HCT116 (cell line): ENCODE data around the gene MMP23B. TPM values are rescaled to one million over a fixed set of nuclear protein-coding genes. Genes with fewer than 3 reads are reported as not detected.

ENCODE experiments used
- ATAC-seq: fragments of 200-7000 bp; cut with Tn5 transposase; 2 replicates; pipeline ENCODE4 v1.9.1; 2020; ENCODE audit warnings: mild to moderate bottlenecking, moderate library complexity
- BruUV-seq: library from RNA; stranded (reverse); fragments of 400-500 nt; replicated peaks from 2 replicates; lab custom pipeline; 2021; lab: Mats Ljungman, UMichigan
- CTCF ChIA-PET: fragments of 300-600 bp; sonication (Branson Sonifier 250); formaldehyde crosslinking; loops from one replicate; lab custom pipeline; 2021; ENCODE audit warnings: antibody characterized with exemption; lab: Charles Lee
- POLR2A ChIA-PET: fragments of 300-600, 350-600 bp; sonication (Branson Sonifier 250); formaldehyde crosslinking; loops from one replicate; lab custom pipeline; 2021; ENCODE audit warnings: antibody characterized with exemption; lab: Charles Lee
- RAD21 ChIA-PET, 2 experiments: fragments of 300-600 bp; sonication (Branson Sonifier 250); formaldehyde crosslinking; loops; one replicate each; lab custom pipeline; 2023; ENCODE audit warnings: low total read pairs in 2 of 2; ENCODE audit not compliant: uncharacterized antibody in 2 of 2, unreplicated experiment in 2 of 2, low non-redundant PET in 1 of 2; lab: Charles Lee
- DNase-seq: peaks from one replicate; pipeline ENCODE4 v3.0.0-alpha.2; 2010; ENCODE audit warnings: low read depth, low spot score
- H2AFZ ChIP-seq: fragments of 200-600 bp; shearing (Covaris generic), sonication (generic); 2 replicates; pipeline ENCODE4 v1.6.1; 2017; ENCODE audit warnings: low read depth, mixed run types, mixed read lengths, antibody characterized with exemption, low read length; ENCODE audit not compliant: poor library complexity, severe bottlenecking
- H3K27ac ChIP-seq: 2 replicates; pipeline ENCODE4 v1.5.1; 2012; ENCODE audit warnings: low read depth, low read length
- H3K27me3 ChIP-seq: fragments of 200-600 bp; sonication (generic); 2 replicates; pipeline ENCODE4 v1.6.1; 2016; ENCODE audit warnings: mixed run types, low read length, mixed read lengths; ENCODE audit not compliant: insufficient read depth
- H3K36me3 ChIP-seq, 2 experiments: fragments of 200-500 bp in 1 of 2; fragments of 200-600 bp in 1 of 2; sonication (Bioruptor generic) in 1 of 2; sonication (generic) in 1 of 2; 2 replicates each; pipeline versions ENCODE4 v1.5.1 to v1.6.1; 2014 to 2016; ENCODE audit warnings: low read length in 2 of 2, inconsistent platforms in 1 of 2, mixed read lengths in 1 of 2, mixed run types in 1 of 2; ENCODE audit not compliant: insufficient read depth in 2 of 2, control insufficient read depth in 1 of 2
- H3K4me1 ChIP-seq, 2 experiments: fragments of 200-600 bp in 1 of 2; sonication (generic) in 1 of 2; 2 replicates each; pipeline versions ENCODE4 v1.5.1 to v1.6.1; 2012 to 2017; ENCODE audit warnings: low read length in 2 of 2, inconsistent platforms in 1 of 2, mild to moderate bottlenecking in 1 of 2, mixed read lengths in 1 of 2, mixed run types in 1 of 2, moderate library complexity in 1 of 2; ENCODE audit not compliant: insufficient read depth in 2 of 2, control insufficient read depth in 1 of 2
- H3K4me2 ChIP-seq: fragments of 200-600 bp; sonication (generic); 2 replicates; pipeline ENCODE4 v1.6.1; 2017; ENCODE audit warnings: mixed run types, low read length, mixed read lengths
- H3K4me3 ChIP-seq, 2 experiments: fragments of 200-600 bp in 1 of 2; sonication (generic) in 1 of 2; replicated peaks in 1 of 2; 2 replicates each; pipeline ENCODE4 v1.5.1; 2011 to 2016; ENCODE audit warnings: low read length in 2 of 2, control low read depth in 1 of 2, low read depth in 1 of 2, mild to moderate bottlenecking in 1 of 2, mixed read lengths in 1 of 2, mixed run types in 1 of 2
- H3K79me2 ChIP-seq: fragments of 200-600 bp; sonication (generic); 2 replicates; pipeline ENCODE4 v1.6.1; 2017; ENCODE audit warnings: mild to moderate bottlenecking, mixed run types, low read length, moderate library complexity, mixed read lengths; ENCODE audit not compliant: insufficient read depth
- H3K9ac ChIP-seq: fragments of 200-600 bp; sonication (generic); 2 replicates; pipeline ENCODE4 v1.6.1; 2016; ENCODE audit warnings: low read length, mixed read lengths
- H3K9me2 ChIP-seq: fragments of 200-600 bp; sonication (generic), shearing (Covaris generic); 2 replicates; pipeline ENCODE4 v1.6.1; 2017; ENCODE audit warnings: mixed run types, mild to moderate bottlenecking, moderate library complexity; ENCODE audit not compliant: insufficient read depth
- H3K9me3 ChIP-seq, 2 experiments: fragments of 200-500 bp in 1 of 2; fragments of 200-600 bp in 1 of 2; sonication (Bioruptor generic) in 1 of 2; sonication (generic) in 1 of 2; 2 replicates each; pipeline ENCODE4 v1.6.1; 2014 to 2017; ENCODE audit warnings: low read length in 2 of 2, mixed read lengths in 2 of 2, inconsistent platforms in 1 of 2, low read depth in 1 of 2, mild to moderate bottlenecking in 1 of 2, mixed run types in 1 of 2, moderate library complexity in 1 of 2; ENCODE audit not compliant: control insufficient read depth in 1 of 2, insufficient read depth in 1 of 2
- H4K20me1 ChIP-seq: fragments of 200-600 bp; sonication (generic), shearing (Covaris generic); 2 replicates; pipeline ENCODE4 v1.6.1; 2017; ENCODE audit warnings: mixed run types, mild to moderate bottlenecking, moderate library complexity; ENCODE audit not compliant: insufficient read depth
- ATF3 ChIP-seq: IDR thresholded peaks from 2 replicates; pipeline ENCODE4 v1.6.1; 2012
- CBX3 ChIP-seq: IDR thresholded peaks from 2 replicates; pipeline ENCODE4 v1.6.1; 2012; ENCODE audit warnings: low read depth
- EZH2phosphoT487 ChIP-seq: fragments of 200-600 bp; IDR thresholded peaks from 2 replicates; pipeline ENCODE4 v1.6.1; 2018; ENCODE audit warnings: antibody characterized with exemption, borderline replicate concordance
- FOSL1 ChIP-seq: IDR thresholded peaks from 2 replicates; pipeline ENCODE4 v1.6.1; 2012; ENCODE audit warnings: low read depth
- MAX ChIP-seq: IDR thresholded peaks from 2 replicates; pipeline ENCODE4 v1.6.1; 2012
- POLR2A ChIP-seq: IDR thresholded peaks from 2 replicates; pipeline ENCODE4 v1.7.0; 2011; ENCODE audit warnings: borderline replicate concordance; ENCODE audit not compliant: insufficient read depth, insufficient read length; ENCODE audit errors: extremely low read depth
- POLR2AphosphoS5 ChIP-seq: IDR thresholded peaks from 2 replicates; pipeline ENCODE4 v1.6.1; 2011; ENCODE audit warnings: mild to moderate bottlenecking, low read depth, low read length, moderate library complexity
- SIN3A ChIP-seq: IDR thresholded peaks from 2 replicates; pipeline ENCODE4 v1.6.1; 2012; ENCODE audit warnings: low read depth
- SP1 ChIP-seq: IDR thresholded peaks from 2 replicates; pipeline ENCODE4 v1.6.1; 2012; ENCODE audit warnings: low read depth
- TCF7L2 ChIP-seq: IDR thresholded peaks from 2 replicates; pipeline ENCODE4 v1.7.0; 2011; ENCODE audit warnings: borderline replicate concordance, inconsistent platforms; ENCODE audit not compliant: insufficient read depth, insufficient read length; ENCODE audit errors: extremely low read depth
- ZFX ChIP-seq: fragments of 450-650 bp; IDR thresholded peaks from 2 replicates; pipeline ENCODE4 v1.6.1; 2017
- intact Hi-C: fragments of 100-400 bp; cut with micrococcal nuclease; formaldehyde crosslinking; loops from 2 replicates; pipeline ENCODE4 v1.10.0; 2022
- total RNA-seq: library from RNA; stranded (reverse); gene quantifications from one replicate; pipeline ENCODE4 v1.2.1, GENCODE V29; 2021; ENCODE audit not compliant: unreplicated experiment
- TF ChIP-seq, protein P1 (sequence below): IDR thresholded peaks from 2 replicates; pipeline ENCODE4 v1.6.1; 2011; ENCODE audit warnings: mild to moderate bottlenecking, low read length, moderate library complexity; ENCODE audit not compliant: insufficient replicate concordance; ENCODE audit errors: extremely low read depth

The MMP23B gene
- total RNA-seq, 1 experiment from 2014 or later = 8.7 TPM

- H3K79me2 ChIP-seq = no peaks in the 10 kb centered on the region
- ATAC-seq (no peak), DNase-seq (no peak)
- H3K36me3 ChIP-seq = no peaks in the 10 kb centered on the region; a peak in 1 of 4 replicates
- H2AFZ ChIP-seq = no peak overlapping the region
- no peak overlapping the region for H3K27ac ChIP-seq
- no peak overlapping the region for H3K4me3 ChIP-seq
- no peaks in the 10 kb centered on the region for H3K9me3 ChIP-seq
- no peak overlapping the region for H3K4me2 ChIP-seq
- intact Hi-C loops = no loop called here
- no peak for TF ChIP-seq SP1
- no peak for TF ChIP-seq TCF7L2
- TF ChIP-seq EZH2phosphoT487 = no peak
- no peak for TF ChIP-seq MAX
- no peak for TF ChIP-seq FOSL1
- TF ChIP-seq POLR2AphosphoS5 = no peak
- no peak for TF ChIP-seq SIN3A
- H3K9ac ChIP-seq = no peak overlapping the region
- H3K4me1 ChIP-seq = no peaks in the 10 kb centered on the region
- ChIA-PET POLR2A (no interaction called here), RAD21 (no interaction called here), CTCF (no interaction called here)
- no peaks in the 10 kb centered on the region for H4K20me1 ChIP-seq
- no peaks in the 10 kb centered on the region for H3K27me3 ChIP-seq
- BruUV-seq = no TSS peak
- H3K9me2 ChIP-seq = no peaks in the 10 kb centered on the region
Measured at GRCh38 chr1:1671365-1672119, 39.6 kb downstream of the MMP23B start.

DNA sequence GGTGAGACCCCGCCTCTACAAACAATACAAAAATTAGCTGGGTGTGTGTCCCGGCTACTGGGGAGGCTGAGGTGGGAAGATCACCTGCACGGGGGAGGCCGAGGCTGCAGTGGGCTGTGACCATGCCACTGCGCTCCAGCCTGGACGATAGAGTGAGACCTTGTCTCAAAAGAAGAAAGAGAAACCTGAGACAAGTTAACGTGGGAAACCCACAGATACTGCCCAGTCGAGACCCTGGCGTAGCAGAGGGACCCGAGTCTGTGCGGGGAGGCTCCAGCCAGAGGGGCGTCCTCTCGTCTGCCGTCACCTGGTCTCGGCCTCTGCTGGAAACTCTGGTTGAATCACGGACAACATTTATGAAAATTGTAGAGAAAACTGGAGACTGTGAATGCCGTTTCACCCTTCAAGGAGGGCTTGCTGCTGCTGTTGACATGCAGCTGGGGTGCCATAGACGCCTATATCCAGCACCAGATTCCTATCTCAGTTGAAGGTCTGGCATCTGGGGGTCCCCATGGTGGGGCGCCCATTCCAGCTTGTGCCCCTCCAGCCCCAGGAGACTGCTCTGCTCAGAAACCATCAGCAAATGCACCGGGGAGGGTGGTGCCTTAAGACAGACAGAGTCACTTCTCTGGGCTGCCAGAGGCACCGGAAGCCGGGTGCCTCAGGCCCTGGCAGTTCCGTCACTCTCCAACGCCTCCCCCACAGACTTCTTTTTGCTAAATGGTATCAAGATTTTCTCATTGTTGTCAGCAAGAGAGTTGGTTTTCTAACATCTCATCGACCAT, 40.4 kb downstream of the MMP23B start:
- Histone ChIP-seq H3K9me2 (no peaks in the 10 kb centered on the region), H3K79me2 (no peaks in the 10 kb centered on the region), H3K4me2 (no peak overlapping the region), H4K20me1 (no peaks in the 10 kb centered on the region), H3K27ac (no peak overlapping the region), H3K4me1 (no peaks in the 10 kb centered on the region), H3K9me3 (no peaks in the 10 kb centered on the region), H3K27me3 (no peaks in the 10 kb centered on the region), H3K9ac (no peak overlapping the region), H2AFZ (no peak overlapping the region), H3K4me3 (no peak overlapping the region), H3K36me3 (no peaks in the 10 kb centered on the region; a peak in 1 of 4 replicates)
- intact Hi-C loops = no loop called here
- no TSS peak for BruUV-seq
- ChIA-PET RAD21 (no interaction called here), CTCF (no interaction called here), POLR2A (no interaction called here)
- ATAC-seq (no peak), DNase-seq (no peak)
- TF ChIP-seq, protein P1, sequence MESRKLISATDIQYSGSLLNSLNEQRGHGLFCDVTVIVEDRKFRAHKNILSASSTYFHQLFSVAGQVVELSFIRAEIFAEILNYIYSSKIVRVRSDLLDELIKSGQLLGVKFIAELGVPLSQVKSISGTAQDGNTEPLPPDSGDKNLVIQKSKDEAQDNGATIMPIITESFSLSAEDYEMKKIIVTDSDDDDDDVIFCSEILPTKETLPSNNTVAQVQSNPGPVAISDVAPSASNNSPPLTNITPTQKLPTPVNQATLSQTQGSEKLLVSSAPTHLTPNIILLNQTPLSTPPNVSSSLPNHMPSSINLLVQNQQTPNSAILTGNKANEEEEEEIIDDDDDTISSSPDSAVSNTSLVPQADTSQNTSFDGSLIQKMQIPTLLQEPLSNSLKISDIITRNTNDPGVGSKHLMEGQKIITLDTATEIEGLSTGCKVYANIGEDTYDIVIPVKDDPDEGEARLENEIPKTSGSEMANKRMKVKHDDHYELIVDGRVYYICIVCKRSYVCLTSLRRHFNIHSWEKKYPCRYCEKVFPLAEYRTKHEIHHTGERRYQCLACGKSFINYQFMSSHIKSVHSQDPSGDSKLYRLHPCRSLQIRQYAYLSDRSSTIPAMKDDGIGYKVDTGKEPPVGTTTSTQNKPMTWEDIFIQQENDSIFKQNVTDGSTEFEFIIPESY = no peak
- no peak for TF ChIP-seq ATF3
- no peak for TF ChIP-seq POLR2A
- TF ChIP-seq ZFX = no peak
- TF ChIP-seq CBX3 = no peak
- TF ChIP-seq SP1 = no peak
- no peak for TF ChIP-seq TCF7L2
